Measurements from ENCODE around the gene CRYGD. TPM values are rescaled to one million over a fixed set of nuclear protein-coding genes. Genes with fewer than 3 reads are reported as not detected.
"Not testable (repeated sequence)": the region's sequence is repeated elsewhere in the genome, so short reads cannot be mapped to it uniquely, and the experiment has no call there.

Gene CRYGD
- polyA plus RNA-seq, 1 experiment = not detected

GRCh38 chr2:208099682-208100470 lies 24.4 kb downstream of the CRYGD start:
- TF ChIP-seq CTCF (IDR thresholded peaks at IDR 0.05; ENCODE audit: low read depth, low read length) = no peak
- H3K27ac ChIP-seq (ENCODE audit: low read depth, low read length) = no peak overlapping the region
- no peak overlapping the region for H3K4me3 ChIP-seq (ENCODE audit: low read depth, low read length)
- ChIA-PET POLR2A (no interaction called here), CTCF (interaction anchor here (0.6 kb wide), 1 partner anchor 75 kb away, joined by 4 read pairs; no protein-coding TSS in a partner anchor)
- H3K27me3 ChIP-seq (ENCODE audit: control insufficient read depth, insufficient read depth, low read length) = no peaks in the 10 kb centered on the region
- no peaks in the 10 kb centered on the region for H3K9me3 ChIP-seq (ENCODE audit: control insufficient read depth, insufficient read depth, low read length)
- DNase-seq (ENCODE audit: low read depth, low spot score) = no peak

GRCh38 chr2:208098701-208099100 lies 25.6 kb downstream of the CRYGD start:
- H3K27me3 ChIP-seq (ENCODE audit: control insufficient read depth, insufficient read depth, low read length); POLR2A ChIA-PET; H3K27ac ChIP-seq (ENCODE audit: low read depth, low read length): not testable (repeated sequence)

GRCh38 chr2:208098267-208098666 lies 26.1 kb downstream of the CRYGD start:
- no peak overlapping the region for H3K4me3 ChIP-seq (ENCODE audit: low read depth, low read length)
- H3K27me3 ChIP-seq (ENCODE audit: control insufficient read depth, insufficient read depth, low read length) = no peaks in the 10 kb centered on the region
- H3K9me3 ChIP-seq (ENCODE audit: control insufficient read depth, insufficient read depth, low read length) = no peaks in the 10 kb centered on the region
- no peak overlapping the region for H3K27ac ChIP-seq (ENCODE audit: low read depth, low read length)
- TF ChIP-seq CTCF (IDR thresholded peaks at IDR 0.05; ENCODE audit: low read depth, low read length) = no peak
- ChIA-PET POLR2A (no interaction called here), CTCF (no interaction called here)
- DNase-seq (ENCODE audit: low read depth, low spot score) = no peak

More at GRCh38 chr2:208098701-208099100, 25.6 kb downstream of the CRYGD start:
- DNase-seq (ENCODE audit: low read depth, low spot score); CTCF ChIA-PET; H3K4me3 ChIP-seq (ENCODE audit: low read depth, low read length); H3K9me3 ChIP-seq (ENCODE audit: control insufficient read depth, insufficient read depth, low read length): not testable (repeated sequence)

GRCh38 chr2:208097801-208098200 lies 26.5 kb downstream of the CRYGD start:
- ChIA-PET POLR2A (no interaction called here), CTCF (no interaction called here)
- H3K27me3 ChIP-seq (ENCODE audit: control insufficient read depth, insufficient read depth, low read length) = peaks cover 2% of the 10 kb centered on the region
- no peak overlapping the region for H3K27ac ChIP-seq (ENCODE audit: low read depth, low read length)
- H3K9me3 ChIP-seq (ENCODE audit: control insufficient read depth, insufficient read depth, low read length) = no peaks in the 10 kb centered on the region
- no peak overlapping the region for H3K4me3 ChIP-seq (ENCODE audit: low read depth, low read length)
- no peak for TF ChIP-seq CTCF (IDR thresholded peaks at IDR 0.05; ENCODE audit: low read depth, low read length)
- DNase-seq (ENCODE audit: low read depth, low spot score) = no peak

GRCh38 chr2:208097313-208097712 lies 27.0 kb downstream of the CRYGD start:
- no peaks in the 10 kb centered on the region for H3K9me3 ChIP-seq (ENCODE audit: control insufficient read depth, insufficient read depth, low read length)
- no peak overlapping the region for H3K27ac ChIP-seq (ENCODE audit: low read depth, low read length)
- POLR2A ChIA-PET = no interaction called here
- H3K4me3 ChIP-seq (ENCODE audit: low read depth, low read length) = no peak overlapping the region
- DNase-seq (ENCODE audit: low read depth, low spot score) = no peak
- peaks cover 4% of the 10 kb centered on the region for H3K27me3 ChIP-seq (ENCODE audit: control insufficient read depth, insufficient read depth, low read length)
- CTCF ChIA-PET = interaction anchor here (0.6 kb wide), 1 partner anchor 1851 kb away, joined by 3 read pairs; no protein-coding TSS in a partner anchor
- no peak for TF ChIP-seq CTCF (IDR thresholded peaks at IDR 0.05; ENCODE audit: low read depth, low read length)

Data from AG04450 (cell line).